AG04450 (cell line): ENCODE results near the gene FARP1. TPM values are rescaled to one million over a fixed set of nuclear protein-coding genes. Genes with fewer than 3 reads are reported as not detected.

Experiments
- CTCF ChIA-PET: fragments of 300-600, 350-600 bp; formaldehyde crosslinking; extraction: SDS; loops from one replicate; lab custom pipeline; 2022; ENCODE audit warnings: antibody characterized with exemption, inconsistent platforms; lab: Charles Lee
- POLR2A ChIA-PET: fragments of 350-600 bp; formaldehyde crosslinking; extraction: SDS; loops from one replicate; lab custom pipeline; 2021; ENCODE audit warnings: antibody characterized with exemption, inconsistent platforms; lab: Yijun Ruan, JAX
- DNase-seq: peaks from one replicate; pipeline ENCODE4 v3.0.0-alpha.2; 2011; ENCODE audit warnings: low read depth, low spot score
- H3K27ac ChIP-seq: one replicate; pipeline ENCODE4 v1.5.1; 2012; ENCODE audit warnings: low read depth, low read length, control low read depth
- H3K27me3 ChIP-seq: one replicate; pipeline ENCODE4 v1.6.0; 2012; ENCODE audit warnings: low read length; ENCODE audit not compliant: control insufficient read depth, insufficient read depth
- H3K4me3 ChIP-seq: 2 replicates; pipeline ENCODE4 v1.5.1; 2011; ENCODE audit warnings: mild to moderate bottlenecking, low read depth, low read length, control low read depth
- H3K9me3 ChIP-seq: 2 replicates; pipeline ENCODE4 v1.5.1; 2012; ENCODE audit warnings: low read length; ENCODE audit not compliant: control insufficient read depth, insufficient read depth
- CTCF ChIP-seq: IDR thresholded peaks from 2 replicates; pipeline ENCODE4 v1.5.1; 2011; ENCODE audit warnings: low read depth, low read length, control low read depth, inconsistent platforms
- polyA plus RNA-seq: library from polyadenylated mRNA; depleted of rRNA; stranded (reverse); fragments of >200 nt; gene quantifications from 2 replicates; pipeline ENCODE4 v1.2.3, GENCODE V29; 2011

The FARP1 gene
- polyA plus RNA-seq, 1 experiment = 76.4 TPM

- POLR2A ChIA-PET = interaction anchor here (0.5 kb wide), 1 partner anchor 302 kb away, joined by 3 read pairs; no protein-coding TSS in a partner anchor
- CTCF ChIA-PET = no interaction called here
Observed at GRCh38 chr13:98349731-98350305, 206.9 kb downstream of the FARP1 start.

GRCh38 chr13:98350746-98351330, 207.9 kb downstream of the FARP1 start:
- DNase-seq = no peak
- Histone ChIP-seq H3K27me3 (no peaks in the 10 kb centered on the region), H3K27ac (no peak overlapping the region), H3K9me3 (no peaks in the 10 kb centered on the region), H3K4me3 (no peak overlapping the region)
- CTCF ChIA-PET = no interaction called here
- no peak for TF ChIP-seq CTCF
- POLR2A ChIA-PET = no interaction called here

More at GRCh38 chr13:98349731-98350305, 206.9 kb downstream of the FARP1 start:
- no peak for TF ChIP-seq CTCF
- H3K4me3 ChIP-seq = no peak overlapping the region
- no peak overlapping the region for H3K27ac ChIP-seq
- DNase-seq = no peak
- no peaks in the 10 kb centered on the region for H3K27me3 ChIP-seq
- H3K9me3 ChIP-seq = no peaks in the 10 kb centered on the region

- Histone ChIP-seq H3K27me3 (no peaks in the 10 kb centered on the region), H3K4me3 (no peak overlapping the region), H3K27ac (no peak overlapping the region), H3K9me3 (no peaks in the 10 kb centered on the region)
- DNase-seq = no peak
- ChIA-PET POLR2A (no interaction called here), CTCF (no interaction called here)
- TF ChIP-seq CTCF = no peak
Observed at GRCh38 chr13:98351636-98352035, 208.7 kb downstream of the FARP1 start.

GRCh38 chr13:98352226-98352625, 209.3 kb downstream of the FARP1 start:
- TF ChIP-seq CTCF = no peak

GRCh38 chr13:98353750-98354149, 210.9 kb downstream of the FARP1 start:
- CTCF ChIA-PET = no interaction called here

More at GRCh38 chr13:98352226-98352625, 209.3 kb downstream of the FARP1 start:
- DNase-seq = no peak
- POLR2A ChIA-PET = no interaction called here
- Histone ChIP-seq H3K27me3 (no peaks in the 10 kb centered on the region), H3K4me3 (no peak overlapping the region), H3K27ac (no peak overlapping the region), H3K9me3 (no peaks in the 10 kb centered on the region)
- CTCF ChIA-PET = no interaction called here

More at GRCh38 chr13:98353750-98354149, 210.9 kb downstream of the FARP1 start:
- TF ChIP-seq CTCF = no peak
- Histone ChIP-seq H3K27me3 (no peaks in the 10 kb centered on the region), H3K9me3 (no peaks in the 10 kb centered on the region), H3K27ac (no peak overlapping the region), H3K4me3 (no peak overlapping the region)
- no peak for DNase-seq
- POLR2A ChIA-PET = interaction anchor here (1.9 kb wide), 1 partner anchor 17 kb away, joined by 8 read pairs; no protein-coding TSS in a partner anchor
